Heart right ventricle (tissue), 16 donors: ENCODE results near the gene IRF2BP2. TPM values are rescaled to one million over a fixed set of nuclear protein-coding genes. Genes with fewer than 3 reads are reported as not detected.

Source experiments
- ATAC-seq, 8 donors: fragments of 200-7000 bp; cut with Tn5 transposase; one replicate each; pipeline ENCODE4 v1.9.1; 2020; ENCODE audit warnings: mild to moderate bottlenecking in 8 of 8, moderate library complexity in 8 of 8, moderate number of reproducible peaks in 1 of 8
- DNase-seq, 2 donors: peaks; one replicate each; pipeline ENCODE4 v3.0.0-alpha.2; 2020
- H3K27ac ChIP-seq, 10 donors: fragments of 200-600 bp; sonication (generic) in 2 of 10; one replicate each; pipeline versions ENCODE4 v1.5.0 to v1.8.0; 2020 to 2022; ENCODE audit warnings: mild to moderate bottlenecking in 3 of 10
- H3K27me3 ChIP-seq, 7 donors: fragments of 200-600 bp; one replicate each; pipeline ENCODE4 v1.8.0; 2021 to 2022; ENCODE audit warnings: mild to moderate bottlenecking in 2 of 7
- H3K36me3 ChIP-seq, 9 donors: fragments of 200-600 bp; sonication (generic) in 1 of 9; one replicate each; pipeline versions ENCODE4 v1.5.0 to v1.8.0; 2020 to 2022; ENCODE audit warnings: mild to moderate bottlenecking in 2 of 9
- H3K4me1 ChIP-seq, 9 donors: fragments of 200-600 bp; sonication (generic) in 1 of 9; one replicate each; pipeline versions ENCODE4 v1.5.0 to v1.8.0; 2020 to 2022; ENCODE audit warnings: mild to moderate bottlenecking in 4 of 9
- H3K4me3 ChIP-seq, 10 donors: fragments of 200-600 bp; sonication (generic) in 2 of 10; one replicate each; pipeline versions ENCODE4 v1.5.0 to v1.8.0; 2020 to 2022; ENCODE audit warnings: mild to moderate bottlenecking in 7 of 10, moderate library complexity in 2 of 10
- H3K9me3 ChIP-seq, 11 donors: fragments of 200-600 bp in 10 of 11; sonication (generic) in 2 of 11; one replicate each; pipeline versions ENCODE4 v1.5.0 to v1.8.0; 2013 to 2022; ENCODE audit warnings: mild to moderate bottlenecking in 2 of 11, control low read depth in 1 of 11, moderate library complexity in 1 of 11
- WGBS, 2 donors: extraction: QIAGEN DNeasy Blood & Tissue Kit; methylation state at CpG; one replicate each; pipeline ENCODE4 v1.1.7; 2013; ENCODE audit warnings: inconsistent platforms in 1 of 2; 5-methylcytosine and 5-hydroxymethylcytosine counted together
- intact Hi-C, 10 donors: fragments of 100-400 bp; cut with DNase I; formaldehyde crosslinking; loops; one replicate each; pipeline versions ENCODE4 v1.11.1 to v1.14.2; 2022
- polyA plus RNA-seq, 2 donors: library from polyadenylated mRNA; stranded (reverse); fragments of 200-250 nt; gene quantifications; one replicate each; pipeline ENCODE4 v1.2.3, GENCODE V29; 2013
- total RNA-seq, 10 donors: library from RNA; stranded (reverse); fragmentation: NEBNext Ultra II Directional in 3 of 10; extraction: Animal tissue kit (Norgen Biotek cat#: 25700) in 3 of 10; gene quantifications; one replicate each; pipeline versions ENCODE4 v1.2.1 to v1.2.4, GENCODE V29; 2021 to 2023
- TF ChIP-seq, protein P1 (sequence below), 9 donors: fragments of 200-600 bp; sonication (generic) in 2 of 9; IDR thresholded peaks; one replicate each; pipeline versions ENCODE4 v1.5.0 to v1.8.0; 2021 to 2022; ENCODE audit warnings: antibody characterized with exemption in 9 of 9, mild to moderate bottlenecking in 5 of 9, moderate library complexity in 1 of 9
- donor health status: Arrhythmogenic right ventricular cardiomyopathy.
- donor health status: ischemic (EF 13 %, LVEDD 7.1; RV severe dilation, severe dysfunction).
- donor health status: healthy with polysubstance abuse.
- donor health status: DM: no; HTN: yes; CAD: no.
- donor health status: DM: no; HTN: no; CAD: no.
- donor health status: ischemic (EF 25% LVEDD 6.9; RV normal size, moderate dysfunction).
- donor health status: ischemic (EF 25% LVEDD 5.7; RV mildly dilated, moderate dysfunction).
- donor health status: healthy.
- donor health status: DM: yes; HTN: yes; CAD: no.
- donor health status: Ischemic cardiomyopathy.
- donor health status: ischemic (EF 35%, LVEDD 5.7; RV mildly dilated, moderate dysfunction).
- donor health status: nonischemic (EF 11% LVEDD 7.7; RV severe dilation, severe dysfunction).
- donor health status: DM: yes; HTN: yes; CAD: no.
- donor health status: PGD.
- donor health status: ischemic (EF 29% LVEDD 5.4; RV normal size, mild dysfunction).
- donor health status: nonischemic (EF 23%, LVEDD 6.1; RV moderate dilation, normal function).

Gene IRF2BP2
- total and polyA plus RNA-seq, 12 donors = 50.6 to 181 (median 101) TPM

DNA sequence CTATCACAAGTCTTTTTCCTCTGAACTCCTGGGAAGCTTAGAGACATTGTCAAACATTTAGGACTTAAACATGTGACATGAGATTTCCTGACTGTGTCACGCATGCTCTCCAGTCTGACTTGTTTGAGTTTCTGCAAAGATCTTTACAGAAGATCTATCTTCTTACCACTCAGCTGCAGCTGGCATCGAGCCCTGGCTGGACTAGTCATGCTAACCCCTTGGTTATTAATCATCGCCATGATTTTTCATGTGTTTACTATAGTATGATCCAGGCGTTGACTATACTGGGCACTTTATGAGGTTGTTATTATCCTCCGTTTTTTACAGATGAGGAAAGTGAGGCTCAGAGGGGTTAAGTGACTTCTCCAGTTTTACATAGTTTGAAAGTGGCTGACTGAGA lies 18.1 kb upstream of the IRF2BP2 start:
- 92 to 95% methylated on average over 5 of the region's 5 CpGs for WGBS, 2 donors
- H3K9me3 ChIP-seq = no peaks in the 10 kb centered on the region
- H3K36me3 ChIP-seq = no peaks in the 10 kb centered on the region
- ATAC-seq (no peak), DNase-seq (no peak)
- H3K27me3 ChIP-seq = no peaks in the 10 kb centered on the region
- intact Hi-C loops = loop anchor here in 1 of 10 donors (10.0 kb wide), 1 partner anchor 47 kb away; no protein-coding TSS in a partner anchor
- H3K4me3 ChIP-seq = no peak overlapping the region
- peaks cover 0 to 23% (median 5%) of the 10 kb centered on the region in 9 donors for H3K4me1 ChIP-seq
- H3K27ac ChIP-seq = no peak overlapping the region
- TF ChIP-seq, protein P1, sequence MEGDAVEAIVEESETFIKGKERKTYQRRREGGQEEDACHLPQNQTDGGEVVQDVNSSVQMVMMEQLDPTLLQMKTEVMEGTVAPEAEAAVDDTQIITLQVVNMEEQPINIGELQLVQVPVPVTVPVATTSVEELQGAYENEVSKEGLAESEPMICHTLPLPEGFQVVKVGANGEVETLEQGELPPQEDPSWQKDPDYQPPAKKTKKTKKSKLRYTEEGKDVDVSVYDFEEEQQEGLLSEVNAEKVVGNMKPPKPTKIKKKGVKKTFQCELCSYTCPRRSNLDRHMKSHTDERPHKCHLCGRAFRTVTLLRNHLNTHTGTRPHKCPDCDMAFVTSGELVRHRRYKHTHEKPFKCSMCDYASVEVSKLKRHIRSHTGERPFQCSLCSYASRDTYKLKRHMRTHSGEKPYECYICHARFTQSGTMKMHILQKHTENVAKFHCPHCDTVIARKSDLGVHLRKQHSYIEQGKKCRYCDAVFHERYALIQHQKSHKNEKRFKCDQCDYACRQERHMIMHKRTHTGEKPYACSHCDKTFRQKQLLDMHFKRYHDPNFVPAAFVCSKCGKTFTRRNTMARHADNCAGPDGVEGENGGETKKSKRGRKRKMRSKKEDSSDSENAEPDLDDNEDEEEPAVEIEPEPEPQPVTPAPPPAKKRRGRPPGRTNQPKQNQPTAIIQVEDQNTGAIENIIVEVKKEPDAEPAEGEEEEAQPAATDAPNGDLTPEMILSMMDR (IDR thresholded peaks at IDR 0.05) = no peak

DNA sequence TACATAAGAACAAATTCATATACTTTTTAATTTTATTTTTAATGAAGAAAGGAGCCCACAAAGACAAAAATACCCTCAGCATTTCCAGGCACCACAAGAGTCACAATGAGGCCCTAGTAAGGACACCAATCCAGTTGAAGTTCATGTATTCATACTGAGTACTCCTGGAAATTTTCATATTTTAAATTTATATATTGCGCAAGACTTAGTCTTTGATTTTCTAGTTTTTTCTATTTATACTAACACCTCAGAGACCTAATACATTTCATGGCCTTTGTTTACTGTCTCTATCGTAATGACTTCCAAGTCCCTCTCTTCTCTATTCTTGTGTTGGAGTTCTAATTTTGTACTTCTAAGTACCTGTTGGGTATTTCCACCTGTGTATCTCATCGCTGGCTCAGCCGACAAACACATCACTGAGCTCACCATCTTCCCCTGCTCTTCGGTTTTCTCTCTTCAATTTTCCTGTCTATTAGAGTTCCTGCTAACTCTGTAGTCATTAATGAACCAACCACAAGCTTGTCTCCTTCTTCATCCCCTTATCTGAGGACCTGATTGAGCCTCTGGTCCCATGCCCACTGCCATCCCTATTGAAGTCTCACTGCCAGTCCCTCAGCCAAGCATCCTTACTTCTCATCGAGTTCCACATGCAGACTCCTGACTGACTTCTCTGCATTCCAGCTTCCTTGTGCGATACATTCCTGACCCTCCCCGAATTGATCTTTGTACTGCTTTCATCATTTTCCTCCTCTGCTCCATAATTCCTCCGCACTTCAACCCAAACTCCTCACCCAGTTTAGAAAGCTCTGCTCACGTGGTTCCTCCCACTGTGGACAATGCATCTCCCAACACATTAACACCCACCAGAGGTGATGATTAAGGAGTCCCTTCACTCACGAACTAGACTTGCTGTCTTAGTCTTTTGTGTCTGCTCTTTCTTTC lies 17.3 kb upstream of the IRF2BP2 start:
- intact Hi-C loops = loop anchor here in 1 of 10 donors (10.0 kb wide), 1 partner anchor 48 kb away; no protein-coding TSS in a partner anchor
- Histone ChIP-seq H3K27ac (no peak overlapping the region), H3K9me3 (no peaks in the 10 kb centered on the region), H3K27me3 (no peaks in the 10 kb centered on the region), H3K36me3 (no peaks in the 10 kb centered on the region), H3K4me3 (no peak overlapping the region), H3K4me1 (peaks cover 0 to 23% (median 5%) of the 10 kb centered on the region in 9 donors)
- ATAC-seq (no peak), DNase-seq (no peak)
- WGBS, 2 donors = 80 to 84% methylated on average over 11 of the region's 11 CpGs
- TF ChIP-seq, protein P1 (IDR thresholded peaks at IDR 0.05) = no peak

DNA sequence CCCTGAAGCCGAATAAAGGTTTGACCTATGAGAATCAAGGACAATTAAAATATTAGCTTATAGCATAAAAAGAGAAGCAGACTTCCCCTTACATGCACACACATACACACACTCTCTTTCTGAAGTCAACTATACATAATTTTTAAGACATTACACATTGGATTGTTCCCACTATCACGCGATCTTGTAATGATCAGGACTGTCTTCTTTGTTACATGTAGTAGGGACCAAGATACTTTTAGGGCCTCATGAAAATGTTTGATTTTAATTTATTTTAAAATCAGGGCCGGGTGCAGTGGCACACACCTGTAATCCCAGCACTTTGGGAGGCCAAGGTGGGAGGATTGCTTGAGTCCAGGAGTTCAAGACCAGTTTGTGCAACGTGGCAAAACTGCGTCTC lies 16.4 kb upstream of the IRF2BP2 start:
- intact Hi-C loops = loop anchor here in 1 of 10 donors (10.0 kb wide), 1 partner anchor 48 kb away; no protein-coding TSS in a partner anchor
- no peaks in the 10 kb centered on the region for H3K27me3 ChIP-seq
- DNase-seq = no peak
- no peak overlapping the region for H3K27ac ChIP-seq
- H3K36me3 ChIP-seq = no peaks in the 10 kb centered on the region
- no peak overlapping the region for H3K4me3 ChIP-seq
- no peaks in the 10 kb centered on the region for H3K9me3 ChIP-seq
- WGBS, 2 donors = 97 to 98% methylated on average over 6 of the region's 6 CpGs
- H3K4me1 ChIP-seq = peaks cover 0 to 22% (median 5%) of the 10 kb centered on the region in 9 donors
- ATAC-seq = no peak
- TF ChIP-seq, protein P1 (IDR thresholded peaks at IDR 0.05) = no peak

DNA sequence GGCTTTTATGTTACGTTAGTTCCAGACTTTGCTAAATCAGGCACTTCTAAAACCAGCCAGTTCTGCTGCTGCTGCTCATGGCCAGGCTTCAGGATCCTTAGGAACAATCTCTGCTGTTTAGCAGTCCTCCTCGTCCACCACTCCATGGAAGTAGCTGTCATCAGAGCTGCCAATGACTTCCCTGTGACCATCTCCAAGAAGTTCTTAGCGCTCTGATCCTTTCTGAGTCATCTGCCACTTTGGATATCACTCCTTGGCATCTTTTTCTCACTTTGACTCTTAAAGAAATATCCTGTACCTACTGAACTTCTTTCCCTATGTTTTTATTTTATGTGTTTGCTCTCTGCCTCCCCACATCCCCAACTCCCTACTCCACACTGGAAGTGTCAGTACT lies 14.7 kb upstream of the IRF2BP2 start:
- WGBS, 2 donors = 59 to 68% methylated on average over 3 of the region's 3 CpGs
- intact Hi-C loops = loop anchor here in 1 of 10 donors (10.0 kb wide), 1 partner anchor 50 kb away; no protein-coding TSS in a partner anchor
- Histone ChIP-seq H3K27ac (peak overlapping the region in 1 of 10 donors; percentile 47), H3K36me3 (no peaks in the 10 kb centered on the region), H3K27me3 (no peaks in the 10 kb centered on the region), H3K4me1 (peaks cover 0 to 34% (median 5%) of the 10 kb centered on the region in 9 donors), H3K4me3 (no peak overlapping the region), H3K9me3 (no peaks in the 10 kb centered on the region)
- DNase-seq (no peak), ATAC-seq (no peak)
- TF ChIP-seq, protein P1 (IDR thresholded peaks at IDR 0.05) = no peak
